Psoas muscle (tissue), 8 donors: ENCODE measurements around the gene STX16. TPM values are rescaled to one million over a fixed set of nuclear protein-coding genes. Genes with fewer than 3 reads are reported as not detected.

Experiments
- ATAC-seq, 4 donors: fragments of 200-7000 bp; cut with Tn5 transposase; one replicate each; pipeline ENCODE4 v1.9.1; 2020; ENCODE audit warnings: moderate library complexity in 3 of 4, mild to moderate bottlenecking in 2 of 4
- DNase-seq, 2 donors: peaks; one replicate each; pipeline ENCODE4 v3.0.0-alpha.2; 2020
- H3K27ac ChIP-seq: fragments of 200-600 bp; one replicate; pipeline ENCODE4 v1.8.0; 2022
- H3K27me3 ChIP-seq, 3 donors: fragments of 200-600 bp in 1 of 3; one replicate each; pipeline versions ENCODE4 v1.6.1 to v1.8.0; 2013 to 2022; ENCODE audit warnings: low read length in 2 of 3, mild to moderate bottlenecking in 2 of 3, moderate library complexity in 1 of 3; ENCODE audit not compliant: insufficient read depth in 3 of 3
- H3K36me3 ChIP-seq, 2 donors: fragments of 200-600 bp in 1 of 2; one replicate each; pipeline versions ENCODE4 v1.6.1 to v1.8.0; 2013 to 2022; ENCODE audit warnings: low read depth in 1 of 2, mild to moderate bottlenecking in 1 of 2, moderate library complexity in 1 of 2; ENCODE audit not compliant: insufficient read depth in 1 of 2
- H3K4me1 ChIP-seq: fragments of 200-600 bp; one replicate; pipeline ENCODE4 v1.8.0; 2022
- H3K4me3 ChIP-seq: fragments of 200-600 bp; one replicate; pipeline ENCODE4 v1.8.0; 2022; ENCODE audit warnings: mild to moderate bottlenecking
- H3K9me3 ChIP-seq: fragments of 200-600 bp; one replicate; pipeline ENCODE4 v1.8.0; 2022
- WGBS, 3 donors: extraction: QIAGEN DNeasy Blood & Tissue Kit; methylation state at CpG; one replicate each; pipeline versions ENCODE4 v1.1.6 to v1.1.7; 2013; 5-methylcytosine and 5-hydroxymethylcytosine counted together
- intact Hi-C, 2 donors: fragments of 100-400 bp; cut with DNase I; formaldehyde crosslinking; loops; one replicate each; pipeline versions ENCODE4 v1.11.0 to v1.14.2; 2022
- polyA plus RNA-seq, 3 donors: library from polyadenylated mRNA; stranded (reverse); fragments of 200-250 nt; gene quantifications; one replicate each; pipeline ENCODE4 v1.2.3, GENCODE V29; 2013
- total RNA-seq, 4 donors: library from RNA; stranded (reverse); fragmentation: NEBNext Ultra II Directional in 2 of 4; extraction: Animal tissue kit (Norgen Biotek cat#: 25700) in 2 of 4; gene quantifications; one replicate each; pipeline versions ENCODE4 v1.2.1 to v1.2.4, GENCODE V29; 2021 to 2023
- TF ChIP-seq, protein P1 (sequence below): fragments of 200-600 bp; IDR thresholded peaks from one replicate; pipeline ENCODE4 v1.8.0; 2022; ENCODE audit warnings: antibody characterized with exemption
- donor health status: healthy with polysubstance abuse.
- donor health status: DM: no; HTN: no; CAD: no; lungs with moderate emphysema.
- donor health status: Bipolar disorder and iron deficiency.
- donor health status: healthy.
- donor health status: DM: yes; HTN: yes; CAD: no.
- donor health status: DM: no; HTN: no; CAD: no.
- donor health status: DM: no; HTN: no; CAD: no.
- donor health status: DM: yes; HTN: yes; CAD: no.

The STX16 gene
- total and polyA plus RNA-seq, 7 donors = 17.5 to 58.1 (median 20.0) TPM

DNA sequence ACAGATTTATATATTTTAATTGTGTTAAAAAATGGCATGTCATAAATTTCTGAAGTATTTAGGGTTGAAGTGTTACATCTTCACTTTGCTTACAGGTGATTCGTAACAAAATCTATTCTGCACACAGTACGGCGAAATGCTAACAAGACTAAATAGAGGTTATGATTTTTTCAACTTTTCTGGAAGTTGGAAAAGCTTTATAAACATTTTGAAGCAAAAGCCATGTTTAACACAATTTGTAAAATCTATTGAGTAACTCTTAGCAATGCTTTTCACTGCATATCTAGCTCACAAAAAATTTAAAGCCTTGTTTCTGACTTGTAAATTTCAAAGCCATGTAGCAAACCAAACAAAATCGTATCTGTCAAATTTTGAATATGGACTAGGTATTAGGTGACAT is 3.3 kb downstream of the STX16 start:
- no peak overlapping the region for H3K4me3 ChIP-seq
- no peaks in the 10 kb centered on the region for H3K9me3 ChIP-seq
- no peak overlapping the region for H3K27ac ChIP-seq
- TF ChIP-seq, protein P1, sequence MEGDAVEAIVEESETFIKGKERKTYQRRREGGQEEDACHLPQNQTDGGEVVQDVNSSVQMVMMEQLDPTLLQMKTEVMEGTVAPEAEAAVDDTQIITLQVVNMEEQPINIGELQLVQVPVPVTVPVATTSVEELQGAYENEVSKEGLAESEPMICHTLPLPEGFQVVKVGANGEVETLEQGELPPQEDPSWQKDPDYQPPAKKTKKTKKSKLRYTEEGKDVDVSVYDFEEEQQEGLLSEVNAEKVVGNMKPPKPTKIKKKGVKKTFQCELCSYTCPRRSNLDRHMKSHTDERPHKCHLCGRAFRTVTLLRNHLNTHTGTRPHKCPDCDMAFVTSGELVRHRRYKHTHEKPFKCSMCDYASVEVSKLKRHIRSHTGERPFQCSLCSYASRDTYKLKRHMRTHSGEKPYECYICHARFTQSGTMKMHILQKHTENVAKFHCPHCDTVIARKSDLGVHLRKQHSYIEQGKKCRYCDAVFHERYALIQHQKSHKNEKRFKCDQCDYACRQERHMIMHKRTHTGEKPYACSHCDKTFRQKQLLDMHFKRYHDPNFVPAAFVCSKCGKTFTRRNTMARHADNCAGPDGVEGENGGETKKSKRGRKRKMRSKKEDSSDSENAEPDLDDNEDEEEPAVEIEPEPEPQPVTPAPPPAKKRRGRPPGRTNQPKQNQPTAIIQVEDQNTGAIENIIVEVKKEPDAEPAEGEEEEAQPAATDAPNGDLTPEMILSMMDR = no peak
- no peaks in the 10 kb centered on the region for H3K36me3 ChIP-seq
- no peaks in the 10 kb centered on the region for H3K27me3 ChIP-seq
- peaks cover 65% of the 10 kb centered on the region for H3K4me1 ChIP-seq
- ATAC-seq = no peak
- intact Hi-C loops = loop anchor here (5.0 to 10.0 kb wide), 5 partner anchors 38 to 417 kb away; partner anchors contain the start of genes ATP5F1E (in 1 of the 2), NPEPL1 (in 1 of the 2) and RAB22A (in 1 of the 2)
- WGBS, 3 donors = 72 to 83% (median 78%) methylated on average over 4 of the region's 4 CpGs
- DNase-seq = no peak

DNA sequence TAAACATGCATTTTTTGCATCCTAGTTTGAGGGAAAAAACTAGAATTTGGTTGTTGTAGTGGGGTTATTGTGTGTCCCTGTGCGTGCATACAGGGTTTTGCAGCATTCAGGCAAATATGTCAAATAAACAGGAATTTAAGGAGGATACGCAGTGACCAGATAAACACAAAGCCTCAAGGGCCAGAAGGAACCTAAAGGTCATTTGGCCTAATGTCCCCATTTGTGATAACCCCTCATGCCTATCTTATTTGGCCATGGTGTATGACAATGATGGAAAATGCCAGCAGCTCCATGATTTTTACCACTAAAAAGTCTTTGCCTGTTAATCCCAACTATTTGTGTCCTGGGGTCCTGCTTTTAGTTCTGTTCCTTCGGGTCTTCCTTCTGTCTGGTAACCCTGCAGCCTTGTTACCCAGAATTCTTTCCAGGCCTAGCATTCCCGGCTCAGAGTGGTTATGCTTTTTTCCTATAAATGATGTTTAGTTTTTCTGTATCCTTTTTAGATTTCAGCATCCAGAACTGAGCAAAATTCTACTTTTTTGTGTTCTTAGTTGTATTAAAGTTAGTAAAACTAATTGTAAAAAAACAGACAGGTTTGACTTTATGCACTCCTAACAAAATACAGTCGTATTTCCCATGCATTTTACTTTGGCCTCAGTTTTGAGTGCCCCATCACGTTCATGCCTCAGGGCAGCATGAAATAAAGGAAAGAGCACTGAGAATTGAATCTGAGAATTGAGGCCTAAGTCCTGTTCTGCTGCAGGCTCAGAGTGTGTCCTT is 4.4 kb downstream of the STX16 start:
- intact Hi-C loops = loop anchor here in 1 of 2 donors (10.0 kb wide), 1 partner anchor 179 kb away; no protein-coding TSS in a partner anchor
- Histone ChIP-seq H3K36me3 (no peaks in the 10 kb centered on the region), H3K27me3 (no peaks in the 10 kb centered on the region), H3K4me1 (peaks cover 71% of the 10 kb centered on the region), H3K9me3 (no peaks in the 10 kb centered on the region), H3K27ac (no peak overlapping the region), H3K4me3 (no peak overlapping the region)
- TF ChIP-seq, protein P1 = no peak
- DNase-seq (no peak), ATAC-seq (no peak)
- 54 to 59% (median 58%) methylated on average over 6 of the region's 6 CpGs for WGBS, 3 donors

DNA sequence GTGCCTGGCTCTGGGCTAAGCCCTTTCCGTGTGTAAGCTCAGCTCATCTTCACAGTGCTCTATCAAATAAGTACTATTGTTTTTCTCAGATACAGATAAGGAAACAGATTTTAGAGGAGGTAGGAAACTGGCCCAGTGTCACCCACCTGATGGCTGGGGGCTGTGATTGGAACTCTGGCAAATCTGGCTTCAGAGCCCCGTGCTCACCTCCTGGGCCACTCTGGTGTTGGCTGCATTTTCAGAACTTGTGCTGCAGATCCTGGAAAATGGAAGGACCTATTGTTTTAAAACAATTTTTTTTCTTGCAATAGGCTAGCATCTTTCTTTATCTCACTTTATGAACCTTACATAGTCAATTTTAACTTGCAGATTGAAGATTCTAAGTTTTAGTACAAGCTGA is 5.7 kb downstream of the STX16 start:
- H3K9me3 ChIP-seq = no peaks in the 10 kb centered on the region
- intact Hi-C loops = loop anchor here in 1 of 2 donors (10.0 kb wide), 1 partner anchor 178 kb away; no protein-coding TSS in a partner anchor
- ATAC-seq (no peak), DNase-seq (no peak)
- TF ChIP-seq, protein P1 = no peak
- no peaks in the 10 kb centered on the region for H3K27me3 ChIP-seq
- WGBS, 3 donors = 12 to 25% (median 18%) methylated on average over 2 of the region's 2 CpGs
- peaks cover 72% of the 10 kb centered on the region for H3K4me1 ChIP-seq
- no peaks in the 10 kb centered on the region for H3K36me3 ChIP-seq
- H3K27ac ChIP-seq = no peak overlapping the region
- H3K4me3 ChIP-seq = no peak overlapping the region

DNA sequence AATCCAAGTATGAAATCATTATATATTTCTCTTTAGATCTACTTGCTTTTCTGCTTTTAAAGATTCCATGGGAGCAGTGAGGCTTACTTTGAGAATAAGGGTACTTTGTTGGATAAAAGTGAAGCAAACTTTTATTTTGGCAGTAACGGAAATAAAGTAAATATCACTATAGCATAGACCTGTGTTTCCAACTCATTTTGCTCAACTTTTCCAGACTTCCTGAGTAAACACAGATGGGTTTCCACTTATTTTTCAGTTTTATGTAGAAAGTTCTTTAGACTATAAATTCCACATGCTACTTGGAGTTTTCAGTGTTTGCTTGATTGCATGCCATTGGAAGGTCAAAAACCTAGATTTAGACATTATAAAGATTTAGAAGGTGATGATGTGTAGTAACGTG is 6.2 kb downstream of the STX16 start:
- intact Hi-C loops = loop anchor here in 1 of 2 donors (10.0 kb wide), 1 partner anchor 178 kb away; no protein-coding TSS in a partner anchor
- Histone ChIP-seq H3K36me3 (no peaks in the 10 kb centered on the region), H3K4me1 (peaks cover 77% of the 10 kb centered on the region), H3K9me3 (no peaks in the 10 kb centered on the region), H3K27me3 (no peaks in the 10 kb centered on the region), H3K27ac (no peak overlapping the region), H3K4me3 (no peak overlapping the region)
- DNase-seq (no peak), ATAC-seq (no peak)
- WGBS, 3 donors = 48 to 55% (median 52%) methylated on average over 2 of the region's 2 CpGs
- TF ChIP-seq, protein P1 = no peak
